Pons (tissue), 1 donor: ENCODE measurements around the gene SSPN.
A peak's percentile ranks its signal among the peaks of the same experiment; 100 is the strongest.

Experiments used
- DNase-seq: peaks from one replicate; pipeline ENCODE4 v3.0.0-alpha.2; 2016; ENCODE audit warnings: low spot score

SSPN gene

DNA sequence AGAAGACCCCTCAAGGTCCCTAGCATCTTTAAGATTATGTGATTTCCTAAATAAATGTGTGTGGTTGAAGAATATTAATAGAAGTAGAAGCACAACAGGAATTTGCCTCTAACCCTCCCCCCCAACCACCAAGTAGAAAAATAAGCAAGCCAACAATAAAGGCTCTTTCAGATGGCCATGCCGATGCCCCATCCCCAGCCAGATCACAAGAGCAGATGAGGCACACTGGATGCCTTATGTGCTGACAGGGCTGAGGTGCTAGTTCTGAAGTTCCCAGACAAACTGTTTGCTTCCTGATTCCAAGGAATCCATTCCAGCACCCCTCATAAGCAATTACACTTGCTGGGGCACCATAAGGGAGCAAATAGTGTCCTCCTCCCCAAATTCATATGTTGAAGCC, 90.0 kb downstream of the SSPN start:
- DNase-seq = no peak

DNA sequence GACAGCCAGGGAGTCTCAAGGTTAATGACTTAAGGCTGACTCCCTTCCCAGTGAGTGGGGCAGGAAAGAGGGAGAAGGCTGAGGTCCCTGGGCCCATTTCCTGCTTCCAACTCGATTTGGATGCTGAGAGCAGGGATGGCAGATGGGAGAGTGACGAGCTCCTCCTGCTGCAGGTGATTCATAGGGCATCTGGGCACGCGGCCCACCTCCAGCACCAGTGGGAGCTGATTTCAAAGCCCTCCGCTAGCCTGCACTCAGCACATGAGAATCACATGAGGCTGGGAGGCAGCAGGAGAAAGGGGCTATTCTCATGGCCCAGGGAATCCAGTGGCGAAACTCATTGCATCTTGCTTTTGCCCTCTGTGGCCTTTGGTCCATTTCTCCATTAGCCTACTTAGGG, 90.8 kb downstream of the SSPN start:
- DNase-seq = no peak

DNA sequence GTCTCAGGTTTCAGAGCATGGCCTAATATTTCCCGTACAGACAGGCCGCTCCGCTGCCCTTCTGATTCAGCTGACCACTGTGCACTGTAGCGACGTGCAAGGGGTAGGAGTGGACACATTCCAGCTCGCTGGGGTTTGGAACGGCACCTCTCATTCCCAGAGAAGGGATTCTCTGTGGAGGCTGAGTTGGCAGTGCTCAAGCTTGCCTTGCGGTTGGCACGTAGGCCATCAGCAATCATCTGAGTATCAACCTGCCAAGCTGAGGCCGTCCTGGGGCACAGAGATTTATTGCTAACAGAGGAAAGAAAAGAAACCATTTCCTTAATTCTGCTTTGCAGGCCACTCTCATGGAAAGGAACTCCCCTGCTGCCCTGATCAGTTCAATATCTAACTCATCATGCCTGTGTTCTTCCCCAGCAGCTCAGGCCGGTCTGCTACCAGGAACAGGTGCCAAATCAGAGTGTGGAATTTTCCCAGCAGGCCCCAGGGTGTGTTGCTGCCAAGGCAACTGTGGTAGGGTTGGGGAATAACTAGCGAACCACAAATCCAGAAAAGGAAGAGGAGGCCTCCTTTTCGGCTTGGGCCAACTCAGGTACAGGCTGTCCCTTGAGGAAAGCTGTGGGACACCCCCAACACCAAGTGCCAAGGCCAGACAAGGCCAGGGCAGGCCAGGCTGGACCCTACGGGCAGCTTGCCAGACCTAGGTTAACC, 92.5 kb downstream of the SSPN start:
- no peak for DNase-seq

DNA sequence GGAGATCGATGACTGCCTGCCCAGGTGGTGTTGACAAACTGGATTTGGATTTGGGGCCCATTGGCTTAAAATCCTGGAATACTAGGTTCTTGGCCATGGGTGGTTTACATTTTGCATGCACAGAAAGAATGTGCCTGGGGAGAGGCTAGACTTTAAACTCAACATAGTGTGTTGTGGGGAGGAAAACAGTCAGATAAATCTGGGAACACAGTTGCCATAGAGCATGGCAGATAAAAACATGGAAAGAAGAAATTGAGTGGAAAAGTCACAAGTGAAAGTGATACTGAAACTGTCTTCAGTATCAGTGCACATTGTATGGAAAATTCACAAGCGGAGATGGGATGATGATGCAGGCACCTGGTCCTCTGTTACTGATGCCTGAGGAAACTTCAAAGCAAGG, 95.2 kb downstream of the SSPN start:
- no peak for DNase-seq

DNA sequence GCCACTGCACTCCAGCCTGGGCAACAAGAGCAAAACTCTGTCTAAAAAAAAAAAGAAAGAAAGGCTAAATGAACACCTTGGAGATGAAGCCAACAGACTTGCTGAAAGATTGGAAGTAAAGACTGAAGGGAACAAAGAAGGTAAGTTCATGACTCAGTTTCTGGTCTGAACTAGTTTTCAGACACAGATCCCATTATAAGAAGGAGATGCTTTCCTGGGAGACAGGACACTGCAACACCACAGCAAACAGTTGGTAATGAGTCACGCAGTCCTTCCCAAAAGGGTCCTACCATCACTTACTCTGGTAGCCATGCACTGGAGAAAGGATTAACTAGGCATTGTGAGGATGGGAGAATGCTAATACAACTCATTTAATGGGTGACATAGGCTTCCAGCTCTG, 97.2 kb downstream of the SSPN start:
- DNase-seq = no peak

DNA sequence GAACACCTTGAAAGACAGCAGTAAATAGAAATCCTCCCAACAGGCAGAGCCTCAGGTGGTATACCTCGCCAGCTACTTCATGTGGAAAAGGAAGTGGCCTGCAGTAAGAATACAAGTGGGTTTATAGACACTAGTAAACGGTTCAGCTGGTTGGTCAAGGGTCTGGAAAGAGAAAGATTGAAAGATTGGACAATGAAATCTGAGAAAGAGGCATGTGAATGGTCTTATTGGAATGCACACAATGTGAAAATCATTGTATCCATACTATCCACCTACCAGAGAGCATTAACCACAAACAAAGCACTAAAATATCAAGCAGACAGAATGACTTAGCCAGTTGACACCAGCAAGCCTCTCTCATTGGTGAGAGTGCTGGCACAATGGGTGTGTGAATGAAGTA, 98.2 kb downstream of the SSPN start:
- DNase-seq = no peak

DNA sequence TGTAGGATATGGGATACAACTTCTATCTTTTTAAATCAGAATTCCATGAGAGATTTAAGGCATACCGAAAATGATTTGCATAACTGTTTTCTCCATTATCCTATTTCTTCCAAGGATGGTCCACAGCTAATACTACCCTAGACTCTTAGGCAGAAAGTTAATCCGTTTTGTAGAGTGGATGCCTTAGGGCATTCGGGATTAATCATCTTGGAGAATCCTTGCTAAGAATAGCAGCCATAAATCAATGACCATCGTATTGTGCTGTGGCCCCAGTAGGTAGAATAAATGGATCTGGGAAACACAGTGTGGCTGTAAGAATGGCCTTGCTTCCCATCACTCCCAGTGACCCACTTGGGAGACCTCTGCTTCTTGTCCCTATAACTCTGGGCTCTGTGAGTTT, 99.6 kb downstream of the SSPN start:
- DNase-seq = no peak

DNA sequence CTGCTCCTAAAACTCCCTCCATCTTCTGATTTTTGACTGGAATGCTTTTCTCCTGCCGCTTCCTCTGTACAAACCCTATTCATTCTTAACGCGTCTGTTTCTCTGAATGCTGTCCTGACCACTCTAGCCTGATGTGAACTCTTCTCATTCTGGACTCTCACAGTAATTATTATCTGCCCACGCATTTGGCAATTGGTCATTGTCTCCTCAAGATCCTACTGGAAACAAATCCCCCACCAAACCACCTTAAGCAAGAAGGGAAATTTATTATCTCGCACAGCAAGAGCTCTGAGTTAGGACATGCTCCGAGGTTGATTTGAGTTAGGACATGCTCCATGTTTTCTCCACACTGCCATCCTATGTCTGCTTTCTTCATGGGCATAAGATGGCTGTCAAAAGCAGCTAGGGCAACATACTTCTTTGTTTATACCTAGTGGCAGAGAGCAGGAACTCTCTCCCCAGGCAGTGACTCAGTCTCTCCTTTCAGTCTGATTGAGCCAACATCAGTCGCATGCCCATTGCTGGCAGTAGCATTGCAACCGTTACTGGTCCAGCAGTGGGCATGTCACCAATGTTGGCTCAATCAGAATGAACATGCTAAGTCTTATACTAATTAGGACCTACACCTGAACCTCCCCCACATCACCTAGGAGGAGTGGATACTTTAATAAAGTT, 102.2 kb downstream of the SSPN start:
- no peak for DNase-seq

DNA sequence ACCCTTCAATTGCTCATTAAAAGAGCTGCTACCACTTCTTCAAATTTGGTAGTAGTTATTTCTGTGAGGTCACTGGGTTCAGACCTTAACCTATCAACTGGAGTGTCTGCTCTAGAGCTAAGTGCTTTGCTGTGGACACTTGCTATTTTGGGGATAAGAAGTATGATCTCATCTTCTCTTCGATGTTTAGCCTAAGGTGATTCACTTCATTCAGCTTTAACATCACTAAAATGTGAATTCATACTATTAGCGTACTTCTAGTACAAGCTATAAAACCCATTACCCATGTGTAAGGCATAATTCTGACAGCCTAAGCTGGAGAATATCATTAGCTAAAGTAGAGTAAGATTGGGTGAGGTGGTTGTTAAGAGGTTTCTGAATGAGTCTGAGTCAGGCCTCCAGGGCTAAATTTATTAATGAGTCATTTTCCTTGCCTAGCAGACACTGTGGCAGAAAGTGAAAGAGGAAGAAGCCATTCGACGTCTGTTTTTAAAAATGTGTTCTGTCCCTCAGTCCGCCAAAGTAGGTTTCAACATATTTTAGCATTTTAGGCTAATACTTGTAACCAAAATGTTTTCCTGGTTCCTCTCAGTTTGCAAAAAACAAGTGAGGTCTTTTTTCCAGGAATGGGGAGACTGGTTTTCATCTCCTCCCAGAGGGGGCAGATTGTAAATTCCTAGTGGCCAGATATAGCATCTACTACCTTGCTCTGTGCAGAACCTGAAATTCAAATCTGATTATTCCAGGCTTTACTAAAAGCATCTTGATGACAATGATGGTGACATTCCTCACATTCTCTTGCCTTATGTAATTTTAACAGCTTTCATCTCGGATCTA, 103.6 kb downstream of the SSPN start:
- DNase-seq = peak; percentile 83

DNA sequence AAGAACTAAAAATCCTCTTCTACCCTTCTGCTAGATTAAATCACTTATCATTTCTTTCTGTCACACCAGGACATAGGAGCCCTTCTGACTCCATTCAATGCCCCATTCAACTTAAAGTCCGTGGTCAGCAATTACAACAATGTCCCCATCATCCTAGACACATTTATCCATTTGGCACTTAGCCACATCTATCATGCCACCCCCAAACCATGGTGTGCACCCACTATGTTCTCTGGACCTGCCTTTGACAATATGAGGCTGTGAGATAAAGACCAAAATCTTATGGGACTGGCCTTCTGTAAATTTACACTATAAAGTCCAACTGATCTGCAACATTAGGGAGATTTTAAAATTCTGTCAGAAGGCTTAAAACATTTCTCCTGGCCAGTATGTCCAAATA, 104.4 kb downstream of the SSPN start:
- DNase-seq = no peak
